Testis (tissue), 3 donors: Measurements from ENCODE around the gene FBXO21. TPM values are rescaled to one million over a fixed set of nuclear protein-coding genes. Genes with fewer than 3 reads are reported as not detected.

Experiments used
- DNase-seq: peaks from one replicate; pipeline ENCODE4 v3.0.0-alpha.2; 2019
- H3K27ac ChIP-seq, 2 donors: fragments of 200-600 bp; sonication (generic); one replicate each; pipeline ENCODE4 v1.5.1; 2019
- H3K27me3 ChIP-seq: fragments of 200-600 bp; sonication (generic); one replicate; pipeline ENCODE4 v1.5.1; 2019
- H3K36me3 ChIP-seq: fragments of 200-600 bp; sonication (generic); one replicate; pipeline ENCODE4 v1.5.1; 2017; ENCODE audit warnings: low read depth; ENCODE audit errors: missing control alignments
- H3K4me1 ChIP-seq: fragments of 200-600 bp; sonication (generic); one replicate; pipeline ENCODE4 v1.5.1; 2019
- H3K4me3 ChIP-seq, 2 donors: fragments of 200-600 bp; sonication (generic); one replicate each; pipeline ENCODE4 v1.5.1; 2017 to 2019
- H3K9me3 ChIP-seq: fragments of 200-600 bp; sonication (generic); one replicate; pipeline ENCODE4 v1.5.1; 2017
- CTCF ChIP-seq, 3 experiments: fragments of 450-650 bp in 2 of 3; fragments of 200-600 bp in 1 of 3; sonication (generic) in 1 of 3; IDR thresholded peaks; one replicate each; pipeline ENCODE4 v1.5.1; 2016 to 2019; ENCODE audit warnings: antibody characterized with exemption in 3 of 3, mild to moderate bottlenecking in 2 of 3, moderate library complexity in 1 of 3
- POLR2A ChIP-seq: fragments of 450-650 bp; IDR thresholded peaks from one replicate; pipeline ENCODE4 v1.6.1; 2017; ENCODE audit warnings: antibody characterized with exemption, mild to moderate bottlenecking, moderate library complexity
- WGBS, 2 donors: methylation state at CpG; one replicate each; pipeline ENCODE4 v1.1.5; 2018; 5-methylcytosine and 5-hydroxymethylcytosine counted together
- intact Hi-C: fragments of 100-400 bp; cut with DNase I; formaldehyde crosslinking; loops from one replicate; pipeline ENCODE4 v1.15.1; 2023; ENCODE audit warnings: low total_unique reads
- polyA plus RNA-seq: library from polyadenylated mRNA; stranded (reverse); fragments of 350-450 nt; fragmentation: Illumina TruSeq; extraction: RNeasy Lipid Tissue Mini Kit (QIAGEN cat#74804); gene quantifications from one replicate; pipeline ENCODE4 v1.2.3, GENCODE V29; 2014; ENCODE audit warnings: low read depth, low replicate concordance; ENCODE audit not compliant: insufficient read depth
- total RNA-seq, 2 donors: library from RNA; depleted of rRNA; stranded (reverse); fragments of >200 nt; gene quantifications; one replicate each; pipeline ENCODE4 v1.2.3, GENCODE V29; 2016

The FBXO21 gene
- total and polyA plus RNA-seq, 3 donors from 2014 or later = 101 to 519 (median 290) TPM

- H3K4me3 ChIP-seq = no peak overlapping the region
- WGBS, 2 donors = 66 to 68% methylated on average over 6 of the region's 6 CpGs
- TF ChIP-seq CTCF (IDR thresholded peaks at IDR 0.05) = peak in 2 of 3 experiments; percentile 50 to 59
- TF ChIP-seq POLR2A = no peak
- H3K36me3 ChIP-seq = no peaks in the 10 kb centered on the region
- H3K27ac ChIP-seq = no peak overlapping the region
- H3K4me1 ChIP-seq = peaks cover 10% of the 10 kb centered on the region
- intact Hi-C loops = no loop called here
- no peak for DNase-seq
- H3K27me3 ChIP-seq = no peaks in the 10 kb centered on the region
- H3K9me3 ChIP-seq = no peaks in the 10 kb centered on the region
These were observed 70.6 kb downstream of the FBXO21 start for GRCh38 chr12:117119592-117120198.

GRCh38 chr12:117118838-117119591, 71.3 kb downstream of the FBXO21 start:
- H3K27me3 ChIP-seq = no peaks in the 10 kb centered on the region
- no peak overlapping the region for H3K4me3 ChIP-seq
- H3K9me3 ChIP-seq = no peaks in the 10 kb centered on the region
- H3K4me1 ChIP-seq = peaks cover 12% of the 10 kb centered on the region
- DNase-seq = no peak
- H3K27ac ChIP-seq = no peak overlapping the region
- intact Hi-C loops = no loop called here
- no peaks in the 10 kb centered on the region for H3K36me3 ChIP-seq
- WGBS, 2 donors = 64 to 82% methylated on average over 8 to 18 of the region's 18 CpGs
- TF ChIP-seq CTCF (IDR thresholded peaks at IDR 0.05) = no peak
- TF ChIP-seq POLR2A = no peak

GRCh38 chr12:117114784-117115183, 75.5 kb downstream of the FBXO21 start:
- Histone ChIP-seq H3K27ac (no peak overlapping the region), H3K27me3 (no peaks in the 10 kb centered on the region), H3K4me1 (peaks cover 8% of the 10 kb centered on the region), H3K4me3 (no peak overlapping the region), H3K9me3 (no peaks in the 10 kb centered on the region), H3K36me3 (no peaks in the 10 kb centered on the region)
- DNase-seq = no peak
- WGBS, 2 donors = 48 to 51% methylated on average over 10 of the region's 10 CpGs
- intact Hi-C loops = no loop called here
- TF ChIP-seq CTCF (IDR thresholded peaks at IDR 0.05) (no peak), POLR2A (no peak)

GRCh38 chr12:117113231-117113630, 77.0 kb downstream of the FBXO21 start:
- TF ChIP-seq POLR2A = no peak
- no peak for TF ChIP-seq CTCF (IDR thresholded peaks at IDR 0.05)
- Histone ChIP-seq H3K27ac (no peak overlapping the region), H3K36me3 (no peaks in the 10 kb centered on the region), H3K9me3 (no peaks in the 10 kb centered on the region), H3K27me3 (no peaks in the 10 kb centered on the region), H3K4me3 (no peak overlapping the region), H3K4me1 (peaks cover 6% of the 10 kb centered on the region)
- intact Hi-C loops = no loop called here
- DNase-seq = no peak
- WGBS, 2 donors = 99 to 100% methylated on average over 2 to 9 of the region's 9 CpGs
